SHP77 (cell line): Measurements from ENCODE around the gene NRG2.

Experiments used
- DNase-seq, 2 experiments: peaks; one replicate each; lab custom pipeline; 2025; lab: John Stamatoyannopoulos, UW

The NRG2 gene

GRCh38 chr5:139810341-139811273 is 232.5 kb downstream of the NRG2 start:
- DNase-seq, result no peak

GRCh38 chr5:139809331-139809810 is 233.7 kb downstream of the NRG2 start:
- no peak for DNase-seq

GRCh38 chr5:139808481-139809330 is 234.4 kb downstream of the NRG2 start:
- DNase-seq, result no peak

GRCh38 chr5:139807647-139808030 is 235.5 kb downstream of the NRG2 start:
- no peak for DNase-seq

- DNase-seq, result no peak
Observed at GRCh38 chr5:139806726-139807646, 236.1 kb downstream of the NRG2 start.

GRCh38 chr5:139806111-139806510 is 237.0 kb downstream of the NRG2 start:
- no peak for DNase-seq

- no peak for DNase-seq
Observed at GRCh38 chr5:139805545-139805944, 237.6 kb downstream of the NRG2 start.

- DNase-seq, result no peak
Observed at GRCh38 chr5:139804800-139805397, 238.2 kb downstream of the NRG2 start.

GRCh38 chr5:139803978-139804377 is 239.1 kb downstream of the NRG2 start:
- no peak for DNase-seq

- no peak for DNase-seq
Observed at GRCh38 chr5:139799359-139799758, 243.7 kb downstream of the NRG2 start.

- DNase-seq, result no peak
Observed at GRCh38 chr5:139798883-139799282, 244.2 kb downstream of the NRG2 start.

GRCh38 chr5:139797856-139798510 is 245.1 kb downstream of the NRG2 start:
- no peak for DNase-seq

GRCh38 chr5:139797335-139797734 is 245.8 kb downstream of the NRG2 start:
- no peak for DNase-seq
